ENCODE measurements around the gene FBXO7. TPM values are rescaled to one million over a fixed set of nuclear protein-coding genes. Genes with fewer than 3 reads are reported as not detected.

FBXO7 gene
- total RNA-seq, 1 experiment from 2014 or later = 47.8 TPM

- Histone ChIP-seq H4K8ac (replicated peaks; ENCODE audit: insufficient read length, low read depth, low read length) (no peak overlapping the region), H3K14ac (ENCODE audit: insufficient read depth, low read length) (no peak overlapping the region), H4K5ac (ENCODE audit: insufficient read length, low read depth, low read length) (no peak overlapping the region), H3K9ac (ENCODE audit: extremely low read depth, insufficient read length, low read length) (no peak overlapping the region), H3K79me2 (ENCODE audit: insufficient read depth, low read length) (no peaks in the 10 kb centered on the region), H3K4me1 (ENCODE audit: insufficient read depth, low read length) (no peaks in the 10 kb centered on the region), H3K23me2 (ENCODE audit: insufficient read length, low read depth, low read length, poor library complexity, severe bottlenecking) (no peaks in the 10 kb centered on the region), H2BK120ac (ENCODE audit: low read depth, low read length, poor library complexity, severe bottlenecking) (no peak overlapping the region), H3K27ac (ENCODE audit: insufficient read length, low read depth, low read length) (no peak overlapping the region), H3K4me2 (ENCODE audit: insufficient read depth, insufficient read length, low read length) (no peak overlapping the region), H2BK15ac (ENCODE audit: low read depth, low read length) (no peak overlapping the region), H2BK5ac (ENCODE audit: insufficient read length, low read length) (no peak overlapping the region), H2AFZ (ENCODE audit: low read length) (no peak overlapping the region), H2BK12ac (ENCODE audit: insufficient read length, low read depth, low read length) (no peak overlapping the region), H3K18ac (ENCODE audit: insufficient read length, low read depth, low read length) (no peak overlapping the region), H3K4ac (ENCODE audit: low read depth, low read length) (no peak overlapping the region), H3K79me1 (ENCODE audit: insufficient read depth, low read depth, low read length, poor library complexity, severe bottlenecking) (no peaks in the 10 kb centered on the region), H3K9me3 (ENCODE audit: control insufficient read depth, low read depth, low read length) (no peaks in the 10 kb centered on the region), H2AK5ac (ENCODE audit: insufficient read length, low read length) (no peak overlapping the region), H3T11ph (ENCODE audit: low read length) (no peak overlapping the region), H3K56ac (ENCODE audit: insufficient read length, low read depth, low read length) (no peak overlapping the region), H2BK20ac (ENCODE audit: low read depth, low read length, poor library complexity, severe bottlenecking) (no peak overlapping the region), H3K23ac (ENCODE audit: insufficient read length, low read depth, low read length) (no peak overlapping the region), H3K27me3 (ENCODE audit: insufficient read depth, low read length) (no peaks in the 10 kb centered on the region), H4K91ac (ENCODE audit: insufficient read length, low read depth, low read length) (no peak overlapping the region), H4K20me1 (ENCODE audit: control insufficient read depth, insufficient read depth, insufficient read length) (no peaks in the 10 kb centered on the region)
- no peak for DNase-seq
- TF ChIP-seq, protein P1, sequence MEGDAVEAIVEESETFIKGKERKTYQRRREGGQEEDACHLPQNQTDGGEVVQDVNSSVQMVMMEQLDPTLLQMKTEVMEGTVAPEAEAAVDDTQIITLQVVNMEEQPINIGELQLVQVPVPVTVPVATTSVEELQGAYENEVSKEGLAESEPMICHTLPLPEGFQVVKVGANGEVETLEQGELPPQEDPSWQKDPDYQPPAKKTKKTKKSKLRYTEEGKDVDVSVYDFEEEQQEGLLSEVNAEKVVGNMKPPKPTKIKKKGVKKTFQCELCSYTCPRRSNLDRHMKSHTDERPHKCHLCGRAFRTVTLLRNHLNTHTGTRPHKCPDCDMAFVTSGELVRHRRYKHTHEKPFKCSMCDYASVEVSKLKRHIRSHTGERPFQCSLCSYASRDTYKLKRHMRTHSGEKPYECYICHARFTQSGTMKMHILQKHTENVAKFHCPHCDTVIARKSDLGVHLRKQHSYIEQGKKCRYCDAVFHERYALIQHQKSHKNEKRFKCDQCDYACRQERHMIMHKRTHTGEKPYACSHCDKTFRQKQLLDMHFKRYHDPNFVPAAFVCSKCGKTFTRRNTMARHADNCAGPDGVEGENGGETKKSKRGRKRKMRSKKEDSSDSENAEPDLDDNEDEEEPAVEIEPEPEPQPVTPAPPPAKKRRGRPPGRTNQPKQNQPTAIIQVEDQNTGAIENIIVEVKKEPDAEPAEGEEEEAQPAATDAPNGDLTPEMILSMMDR (conservative IDR thresholded peaks at IDR 0.05) = no peak
- Mint-ChIP-seq H3K27ac (no peak overlapping the region), H3K9me3 (peaks cover 0 to 3% of the 10 kb centered on the region in 2 experiments; a peak in 1 of 5 replicates), H3K4me1 (no peaks in the 10 kb centered on the region), H3K4me3 (no peak overlapping the region), H3K36me3 (ENCODE audit: insufficient read depth in 1 of 3, low read depth in 3 of 3) (peaks cover 0 to 3% (median 0%) of the 10 kb centered on the region in 3 experiments; a peak in 3 of 7 replicates), H3K27me3 (ENCODE audit: low read depth) (peaks cover 11% of the 10 kb centered on the region)
- no CpG with 5 or more reads among the region's 4 CpGs for WGBS (ENCODE audit: extremely low coverage, insufficient read length, low lambda C conversion rate)
Observed at GRCh38 chr22:32545801-32546200, 71.2 kb downstream of the FBXO7 start.

All from H9 (cell line).